CD4-positive, alpha-beta T cell (primary cell): ENCODE results near the gene SLC37A1. TPM values are rescaled to one million over a fixed set of nuclear protein-coding genes. Genes with fewer than 3 reads are reported as not detected.

Experiments used
- ATAC-seq: fragments of 200-7000 bp; cut with Tn5 transposase; one replicate; pipeline ENCODE4 v1.10.0; 2022; ENCODE audit warnings: mild to moderate bottlenecking; ENCODE audit not compliant: poor library complexity
- CTCF ChIA-PET: fragments of 350-600 bp; sonication (Branson Sonifier 250); formaldehyde crosslinking; loops from one replicate; lab custom pipeline; 2021; ENCODE audit warnings: antibody characterized with exemption, inconsistent platforms; lab: Charles Lee
- POLR2A ChIA-PET: fragments of 350-600 bp; sonication (Branson Sonifier 250); formaldehyde crosslinking; loops from one replicate; lab custom pipeline; 2021; ENCODE audit warnings: antibody characterized with exemption, inconsistent platforms; lab: Charles Lee
- DNase-seq, 14 experiments: peaks; one replicate each; pipeline ENCODE4 v3.0.0-alpha.2; 2013 to 2020; ENCODE audit warnings: mixed read lengths in 2 of 14
- H3K27ac ChIP-seq, 2 donors: one replicate each; pipeline versions ENCODE4 v1.5.1 to v1.7.0; 2013; ENCODE audit warnings: low read length in 2 of 2, low read depth in 1 of 2, mild to moderate bottlenecking in 1 of 2
- H3K27me3 ChIP-seq, 2 experiments: 1 replicate in 1 of 2; 2 replicates in 1 of 2; pipeline versions ENCODE4 v1.6.1 to v1.7.0; 2013; ENCODE audit warnings: low read length in 2 of 2, control low read depth in 1 of 2, mild to moderate bottlenecking in 1 of 2, moderate library complexity in 1 of 2; ENCODE audit not compliant: insufficient read depth in 2 of 2, control insufficient read depth in 1 of 2
- H3K36me3 ChIP-seq: one replicate; pipeline ENCODE4 v1.6.1; 2013; ENCODE audit warnings: low read length, control low read depth; ENCODE audit not compliant: insufficient read depth
- H3K4me1 ChIP-seq: one replicate; pipeline ENCODE4 v1.6.1; 2013; ENCODE audit warnings: low read length, control low read depth; ENCODE audit not compliant: insufficient read depth
- H3K4me3 ChIP-seq: one replicate; pipeline ENCODE4 v1.5.1; 2013; ENCODE audit warnings: mild to moderate bottlenecking, low read length, moderate library complexity
- H3K9me3 ChIP-seq, 2 experiments: 1 replicate in 1 of 2; 2 replicates in 1 of 2; pipeline versions ENCODE4 v1.6.1 to v1.7.0; 2013; ENCODE audit warnings: low read length in 2 of 2, mild to moderate bottlenecking in 2 of 2, control low read depth in 1 of 2, moderate library complexity in 1 of 2; ENCODE audit not compliant: control insufficient read depth in 1 of 2, insufficient read depth in 1 of 2
- H3K27ac Mint-ChIP-seq: one replicate; pipeline ENCODE4 v1.8.0; 2020; ENCODE audit warnings: mixed read lengths
- H3K27me3 Mint-ChIP-seq: one replicate; pipeline ENCODE4 v1.8.0; 2021; ENCODE audit warnings: mixed read lengths
- H3K36me3 Mint-ChIP-seq: one replicate; pipeline ENCODE4 v1.8.0; 2021; ENCODE audit warnings: low read depth, mixed read lengths
- H3K4me1 Mint-ChIP-seq: one replicate; pipeline ENCODE4 v1.8.0; 2021; ENCODE audit warnings: low read depth, mixed read lengths
- H3K4me3 Mint-ChIP-seq: one replicate; pipeline ENCODE4 v1.8.0; 2020; ENCODE audit warnings: mild to moderate bottlenecking, mixed read lengths
- H3K9me3 Mint-ChIP-seq: one replicate; pipeline ENCODE4 v1.8.0; 2020; ENCODE audit warnings: mixed read lengths
- intact Hi-C, 2 experiments: fragments of 100-400 bp; cut with DNase I in 1 of 2; cut with micrococcal nuclease in 1 of 2; formaldehyde crosslinking; loops; one replicate each; pipeline versions ENCODE4 v1.15.1 to v1.9.0; 2023 to 2025; cut with DNase I, micrococcal nuclease
- total RNA-seq, 174 experiments: library from RNA in 2 of 174; stranded (reverse) in 2 of 174; gene quantifications; one replicate each; pipeline ENCODE4 v1.2.3 and lab custom pipeline; 2021 to 2026
- TF ChIP-seq, protein P1 (sequence below): fragments of 200-600 bp; IDR thresholded peaks from one replicate; pipeline ENCODE4 v1.8.0; 2022; ENCODE audit warnings: antibody characterized with exemption, mild to moderate bottlenecking

The SLC37A1 gene
- total RNA-seq, 2 experiments from 2014 or later: 16.4 to 16.7 TPM

GRCh38 chr21:42601656-42602055 is 88.0 kb downstream of the SLC37A1 start:
- TF ChIP-seq, protein P1, sequence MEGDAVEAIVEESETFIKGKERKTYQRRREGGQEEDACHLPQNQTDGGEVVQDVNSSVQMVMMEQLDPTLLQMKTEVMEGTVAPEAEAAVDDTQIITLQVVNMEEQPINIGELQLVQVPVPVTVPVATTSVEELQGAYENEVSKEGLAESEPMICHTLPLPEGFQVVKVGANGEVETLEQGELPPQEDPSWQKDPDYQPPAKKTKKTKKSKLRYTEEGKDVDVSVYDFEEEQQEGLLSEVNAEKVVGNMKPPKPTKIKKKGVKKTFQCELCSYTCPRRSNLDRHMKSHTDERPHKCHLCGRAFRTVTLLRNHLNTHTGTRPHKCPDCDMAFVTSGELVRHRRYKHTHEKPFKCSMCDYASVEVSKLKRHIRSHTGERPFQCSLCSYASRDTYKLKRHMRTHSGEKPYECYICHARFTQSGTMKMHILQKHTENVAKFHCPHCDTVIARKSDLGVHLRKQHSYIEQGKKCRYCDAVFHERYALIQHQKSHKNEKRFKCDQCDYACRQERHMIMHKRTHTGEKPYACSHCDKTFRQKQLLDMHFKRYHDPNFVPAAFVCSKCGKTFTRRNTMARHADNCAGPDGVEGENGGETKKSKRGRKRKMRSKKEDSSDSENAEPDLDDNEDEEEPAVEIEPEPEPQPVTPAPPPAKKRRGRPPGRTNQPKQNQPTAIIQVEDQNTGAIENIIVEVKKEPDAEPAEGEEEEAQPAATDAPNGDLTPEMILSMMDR: no peak
- Histone ChIP-seq H3K9me3 (peaks cover 11 to 14% of the 10 kb centered on the region in 2 experiments), H3K4me1 (no peaks in the 10 kb centered on the region), H3K36me3 (no peaks in the 10 kb centered on the region), H3K27me3 (no peaks in the 10 kb centered on the region), H3K27ac (no peak overlapping the region), H3K4me3 (no peak overlapping the region)
- Mint-ChIP-seq H3K9me3 (peaks cover 9% of the 10 kb centered on the region), H3K4me1 (no peaks in the 10 kb centered on the region), H3K27me3 (no peaks in the 10 kb centered on the region), H3K4me3 (no peak overlapping the region), H3K36me3 (peaks cover 5% of the 10 kb centered on the region), H3K27ac (no peak overlapping the region)
- POLR2A ChIA-PET: no interaction called here
- intact Hi-C loops: no loop called here
- DNase-seq (no peak), ATAC-seq (no peak)
- CTCF ChIA-PET: no interaction called here

DNA sequence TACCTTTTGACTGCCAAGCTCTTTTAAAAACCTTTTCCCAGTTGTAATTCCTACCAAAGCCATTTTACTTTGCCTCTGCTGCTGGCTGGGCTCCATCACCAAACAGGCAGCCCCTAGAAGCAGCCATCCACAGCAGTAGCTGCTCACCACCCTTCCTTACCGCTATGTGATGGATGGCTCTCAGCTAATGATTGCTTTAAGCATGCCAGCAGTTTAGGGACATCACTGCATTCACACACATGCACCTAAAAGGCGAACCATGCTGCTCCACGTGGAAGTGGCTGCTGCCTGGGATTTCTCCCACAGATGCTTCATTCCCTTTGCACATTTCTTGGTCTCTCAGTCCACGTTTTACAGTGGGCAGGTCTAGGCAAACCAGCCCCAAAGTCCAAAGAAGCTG is 93.5 kb downstream of the SLC37A1 start:
- peaks cover 3% of the 10 kb centered on the region for H3K4me1 ChIP-seq
- H3K36me3 Mint-ChIP-seq: peaks cover 5% of the 10 kb centered on the region
- ChIA-PET POLR2A (no interaction called here), CTCF (no interaction called here)
- no peaks in the 10 kb centered on the region for H3K36me3 ChIP-seq
- intact Hi-C loops: no loop called here
- peaks cover 9% of the 10 kb centered on the region for H3K9me3 Mint-ChIP-seq
- DNase-seq (no peak), ATAC-seq (no peak)
- no peak overlapping the region for H3K4me3 Mint-ChIP-seq
- no peaks in the 10 kb centered on the region for H3K27me3 Mint-ChIP-seq
- peaks cover 14 to 23% of the 10 kb centered on the region in 2 experiments for H3K9me3 ChIP-seq
- H3K4me3 ChIP-seq: no peak overlapping the region
- H3K27me3 ChIP-seq: no peaks in the 10 kb centered on the region
- H3K4me1 Mint-ChIP-seq: peaks cover 9% of the 10 kb centered on the region
- TF ChIP-seq, protein P1: no peak
- no peak overlapping the region for H3K27ac ChIP-seq
- no peak overlapping the region for H3K27ac Mint-ChIP-seq

- H3K9me3 ChIP-seq: peaks cover 19 to 23% of the 10 kb centered on the region in 2 experiments
- TF ChIP-seq, protein P1: no peak
- H3K9me3 Mint-ChIP-seq: peaks cover 9% of the 10 kb centered on the region
- ChIA-PET CTCF (interaction anchor here (0.7 kb wide), 1 partner anchor 180 kb away, joined by 3 read pairs; no protein-coding TSS in a partner anchor), POLR2A (no interaction called here)
- H3K36me3 Mint-ChIP-seq: peaks cover 5% of the 10 kb centered on the region
- DNase-seq (no peak), ATAC-seq (no peak)
- H3K27me3 ChIP-seq: no peaks in the 10 kb centered on the region
- no peak overlapping the region for H3K27ac ChIP-seq
- peaks cover 9% of the 10 kb centered on the region for H3K4me1 Mint-ChIP-seq
- intact Hi-C loops: no loop called here
- H3K36me3 ChIP-seq: no peaks in the 10 kb centered on the region
- no peak overlapping the region for H3K4me3 ChIP-seq
- no peak overlapping the region for H3K4me3 Mint-ChIP-seq
- no peaks in the 10 kb centered on the region for H3K27me3 Mint-ChIP-seq
- H3K27ac Mint-ChIP-seq: no peak overlapping the region
- peaks cover 3% of the 10 kb centered on the region for H3K4me1 ChIP-seq
These were observed 94.0 kb downstream of the SLC37A1 start for GRCh38 chr21:42607525-42608102.
